HG03280 (cell line): ENCODE measurements around the gene EXOSC2.
A peak's percentile ranks its signal among the peaks of the same experiment; 100 is the strongest.

ENCODE experiments used
- ATAC-seq: cut with Tn5 transposase; IDR thresholded peaks from one replicate; pipeline ENCODE4 v1.9.1; 2021; ENCODE audit warnings: mild to moderate bottlenecking, moderate library complexity; ENCODE audit not compliant: unreplicated experiment

EXOSC2 gene

DNA sequence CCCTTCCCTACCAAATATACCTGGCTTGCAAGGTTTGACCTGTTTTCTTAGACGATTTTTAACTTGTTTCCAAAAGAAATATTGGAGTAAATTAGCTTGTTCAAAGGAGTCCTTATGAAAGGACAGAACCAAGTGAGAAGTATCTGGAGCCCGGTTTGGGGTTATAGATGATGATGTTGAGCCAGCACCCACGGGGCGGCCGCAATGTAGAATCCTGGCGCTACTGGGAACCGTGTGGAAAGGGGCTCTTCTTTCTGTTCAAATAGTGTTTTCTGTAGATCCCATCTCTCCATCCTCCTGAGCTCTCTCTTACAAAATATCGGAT is 517 bp upstream of the EXOSC2 start:
- no peak for ATAC-seq

DNA sequence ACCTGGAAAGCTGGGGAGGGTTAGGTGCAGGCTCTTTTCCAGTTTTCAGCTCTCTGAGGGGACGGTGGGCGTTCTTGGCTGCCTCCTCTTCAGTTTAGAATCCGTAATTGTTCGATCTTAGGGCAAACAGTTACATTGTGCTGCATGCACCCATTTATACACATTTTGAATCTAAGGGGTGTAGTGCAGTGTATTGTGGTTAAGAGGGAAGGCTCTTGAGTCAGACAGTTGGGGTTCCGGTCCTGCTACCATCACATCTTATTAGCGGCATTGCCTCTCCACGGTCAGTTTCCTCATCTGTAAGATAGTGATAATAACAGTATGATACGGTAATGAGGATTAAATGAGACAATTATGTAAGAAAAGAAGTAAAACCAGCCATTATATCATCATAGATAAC is 625 bp downstream of the EXOSC2 start:
- no peak for ATAC-seq

DNA sequence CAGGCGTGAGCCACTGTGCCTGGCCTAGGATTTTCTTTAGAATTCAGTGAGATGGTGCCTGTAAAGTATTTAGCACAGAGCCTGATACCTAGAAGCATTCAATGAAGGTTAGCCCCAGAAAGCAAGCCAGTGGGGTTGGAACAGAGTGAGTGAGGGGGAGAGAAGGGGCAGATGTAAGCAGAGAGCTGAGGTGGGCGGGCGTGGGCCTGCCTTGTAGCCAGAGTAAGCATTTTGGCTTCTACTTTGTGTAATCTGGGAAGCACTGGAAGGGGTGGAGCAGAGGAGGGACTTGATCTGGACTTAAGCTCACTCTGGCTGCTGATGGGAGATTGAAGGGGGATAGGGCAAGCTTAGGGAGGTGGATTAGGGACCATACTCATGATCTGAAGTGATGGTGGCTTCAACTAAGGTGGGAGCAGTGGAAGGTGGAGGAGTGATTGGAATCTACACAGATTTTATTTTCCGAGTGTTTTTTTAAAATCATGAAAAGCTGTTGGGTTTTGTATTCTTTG is 2.6 kb downstream of the EXOSC2 start:
- ATAC-seq: no peak

DNA sequence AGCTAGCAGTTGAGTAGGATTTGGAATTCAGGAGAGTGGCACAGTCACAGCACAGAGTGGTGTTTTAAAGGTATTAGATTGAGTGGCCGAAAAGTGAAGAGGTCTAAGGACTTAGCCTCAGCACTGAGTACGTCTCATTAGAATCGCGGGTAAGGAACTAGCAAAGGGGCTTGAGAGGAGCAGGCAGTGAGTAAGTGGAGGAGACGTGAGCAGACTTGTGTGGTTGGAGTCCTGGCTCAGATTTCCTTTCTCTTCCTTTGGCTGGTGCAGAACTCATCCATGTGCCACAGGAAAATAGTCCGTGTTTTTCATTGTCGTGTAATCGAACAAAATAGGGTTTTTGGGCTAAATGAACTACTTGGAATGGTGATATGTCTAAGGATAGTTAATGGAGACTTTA is 3.4 kb downstream of the EXOSC2 start:
- ATAC-seq: no peak

DNA sequence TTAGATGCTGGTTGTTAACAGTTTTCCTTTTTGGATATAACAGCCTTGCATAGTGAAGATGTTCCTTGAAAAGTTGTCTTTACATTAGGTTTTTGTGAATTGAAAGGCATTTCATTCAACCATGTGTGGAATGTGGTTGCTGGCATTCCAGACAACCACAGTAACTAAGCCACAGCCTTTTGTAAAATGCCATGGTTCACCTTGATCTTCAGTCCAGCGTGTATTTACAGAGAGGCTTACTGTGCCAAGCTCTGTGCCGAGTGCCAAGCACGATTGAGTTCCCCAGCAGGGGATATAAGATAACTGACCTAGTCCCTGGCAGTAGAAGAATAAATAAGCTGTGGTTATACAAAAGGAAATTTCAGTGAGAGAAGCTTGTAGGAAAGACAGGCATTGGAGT is 4.9 kb downstream of the EXOSC2 start:
- ATAC-seq: no peak

DNA sequence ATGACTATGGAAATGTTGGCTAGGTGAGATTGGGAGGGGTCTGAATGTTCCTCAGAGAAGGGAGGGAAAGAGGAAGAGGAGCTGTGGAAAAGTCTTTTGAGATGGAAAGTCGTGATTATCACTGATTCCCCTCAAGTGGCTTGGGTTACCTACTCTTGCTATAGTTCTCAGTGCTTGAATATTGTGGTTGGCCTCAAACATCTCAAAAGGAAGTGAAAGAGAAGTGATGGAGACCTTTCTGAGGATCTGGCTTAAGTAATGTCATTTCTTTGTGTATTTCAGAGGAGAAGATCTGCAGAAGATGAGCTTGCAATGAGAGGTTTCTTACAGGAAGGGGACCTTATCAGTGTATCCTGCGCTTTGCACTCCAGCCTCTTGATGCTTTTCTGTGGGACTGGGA is 5.5 kb downstream of the EXOSC2 start:
- no peak for ATAC-seq

DNA sequence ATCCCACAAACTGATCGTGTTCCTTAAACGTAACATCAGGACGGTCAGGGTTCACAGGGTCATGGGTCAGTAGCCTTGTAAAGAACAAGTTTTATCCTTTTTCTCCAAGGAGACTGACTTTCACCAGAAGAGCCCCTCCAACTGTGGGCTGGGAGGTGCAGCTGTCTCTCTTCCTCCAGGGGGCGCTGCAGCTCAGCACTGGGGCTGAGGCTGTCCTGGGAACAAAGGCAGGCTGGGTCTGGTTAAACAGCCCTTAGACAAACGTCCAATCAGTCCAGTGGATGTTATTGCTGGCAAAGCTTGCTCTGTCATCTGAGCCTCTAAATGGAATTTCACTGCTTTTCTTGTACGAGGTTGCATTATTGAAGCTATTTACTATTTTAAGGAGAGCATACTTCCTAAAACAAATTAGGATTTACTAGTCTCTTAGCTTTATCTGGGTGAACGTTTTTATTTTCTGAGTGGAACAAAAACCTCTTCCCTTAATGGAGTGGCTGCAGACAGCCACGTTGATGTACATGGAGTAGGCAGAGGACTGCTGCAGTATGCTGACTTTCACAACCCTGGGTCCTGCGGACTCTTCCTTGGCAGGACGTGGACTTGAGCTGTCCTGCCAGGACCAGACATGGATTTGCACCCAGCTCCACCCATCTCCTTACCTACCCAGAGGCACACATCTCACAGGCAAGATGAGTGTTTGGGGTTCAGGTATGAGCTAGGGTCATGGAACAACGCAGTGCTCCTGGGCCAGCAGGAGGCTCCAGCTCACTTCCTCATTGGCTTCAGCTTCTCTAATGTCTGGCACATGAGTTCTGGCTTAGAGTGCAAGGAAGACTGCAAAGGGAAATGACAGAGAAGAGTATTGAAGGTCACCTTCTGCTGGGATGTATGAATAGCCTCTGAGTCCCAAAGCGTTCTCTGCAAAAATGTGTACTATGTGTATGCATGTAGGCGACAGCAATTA is 7.8 kb downstream of the EXOSC2 start:
- ATAC-seq: no peak

DNA sequence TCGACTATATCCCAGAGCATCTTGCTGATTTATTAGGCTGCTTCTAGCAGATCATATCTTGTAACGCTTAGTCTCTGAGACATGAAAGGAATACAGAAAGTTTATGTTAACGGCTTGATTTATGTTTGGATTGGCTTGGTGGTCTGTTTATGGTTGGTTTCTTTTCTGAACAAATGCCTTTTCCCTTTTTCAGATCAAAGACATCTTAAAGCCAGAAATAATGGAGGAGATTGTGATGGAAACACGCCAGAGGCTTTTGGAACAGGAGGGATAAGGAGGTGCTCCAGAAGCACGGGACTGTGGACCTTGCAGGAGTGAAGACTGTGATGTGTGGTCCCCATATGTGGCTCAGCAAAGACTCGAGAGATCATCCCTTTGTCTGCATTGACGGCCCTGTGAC is 9.9 kb downstream of the EXOSC2 start:
- no peak for ATAC-seq

DNA sequence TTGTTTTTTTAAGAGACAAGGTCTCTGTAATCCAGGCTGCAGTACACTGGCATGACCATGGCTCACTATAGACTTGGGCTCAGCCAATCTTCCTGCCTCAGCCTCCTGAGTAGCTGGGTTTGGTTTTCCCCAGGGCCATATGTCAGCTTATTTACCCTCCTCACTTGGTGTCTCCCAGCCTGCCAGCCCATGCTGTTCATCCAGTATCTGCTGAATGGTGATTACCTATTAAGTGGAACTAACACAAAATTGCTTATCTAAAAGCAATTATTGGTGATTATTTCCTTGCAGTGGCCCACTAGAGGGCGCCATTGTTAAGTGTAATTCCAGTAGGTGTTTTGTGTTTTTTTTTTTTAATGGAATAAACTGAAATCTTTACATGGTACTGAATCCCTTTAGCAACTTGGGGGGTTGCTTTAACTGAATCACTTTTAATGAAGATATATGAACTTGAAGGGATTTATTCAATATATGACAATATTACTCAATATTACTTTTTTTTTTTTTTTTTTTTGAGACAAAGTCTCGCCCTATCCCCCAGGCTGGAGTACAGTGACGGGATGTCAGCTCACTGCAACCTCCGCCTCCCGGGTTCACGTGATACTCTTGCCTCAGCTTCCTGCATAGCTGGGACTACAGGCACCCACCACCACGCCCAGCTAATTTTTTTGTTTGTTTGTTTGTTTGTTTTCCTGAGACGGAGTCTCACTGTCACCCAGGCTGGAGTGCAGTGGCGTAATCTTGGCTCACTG is 13.8 kb downstream of the EXOSC2 start:
- ATAC-seq: no peak

DNA sequence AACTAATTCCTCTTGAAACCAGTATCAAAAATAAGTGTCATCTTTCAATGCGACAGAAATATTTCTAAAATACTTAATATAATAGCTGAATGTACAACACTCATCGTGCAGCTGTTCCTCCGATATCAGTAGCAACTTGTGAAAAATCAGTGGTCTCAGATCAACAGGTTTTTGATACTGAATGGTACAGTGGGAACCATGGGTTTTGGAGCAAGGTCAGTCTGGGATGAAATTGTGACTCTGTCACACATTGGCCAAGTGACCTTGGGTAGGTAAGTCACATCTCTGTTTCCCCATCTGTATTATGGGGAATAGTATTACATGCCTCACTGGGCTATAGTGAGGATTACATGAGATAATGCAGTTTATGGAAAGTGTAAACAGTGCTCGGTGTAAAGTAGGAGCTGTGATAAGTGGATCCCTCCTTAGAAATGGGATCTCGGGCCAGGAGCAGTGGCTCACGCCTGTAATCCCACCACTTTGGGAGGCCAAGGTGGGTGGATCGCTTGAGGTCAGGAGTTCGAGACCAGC is 17.3 kb downstream of the EXOSC2 start:
- no peak for ATAC-seq

DNA sequence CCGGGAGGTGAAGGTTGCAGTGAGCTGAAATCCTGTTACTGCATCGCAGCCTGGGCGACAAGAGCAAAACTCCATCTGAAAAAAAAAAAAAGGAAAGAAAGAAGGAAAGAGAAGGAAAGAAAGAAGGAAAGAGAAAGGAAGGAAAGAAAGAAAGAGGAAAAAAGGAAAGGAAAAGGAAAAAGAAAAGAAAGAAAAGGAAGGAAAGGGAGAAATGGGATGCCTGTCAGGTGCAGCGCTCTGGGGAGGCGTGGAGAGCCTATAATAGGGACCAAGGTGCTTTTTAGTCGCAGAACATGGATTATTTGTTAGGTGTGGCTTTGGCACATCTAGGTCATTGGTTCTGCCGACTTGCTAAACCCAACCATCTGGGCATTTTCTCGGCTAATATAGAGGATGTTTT is 17.9 kb downstream of the EXOSC2 start:
- ATAC-seq: no peak

DNA sequence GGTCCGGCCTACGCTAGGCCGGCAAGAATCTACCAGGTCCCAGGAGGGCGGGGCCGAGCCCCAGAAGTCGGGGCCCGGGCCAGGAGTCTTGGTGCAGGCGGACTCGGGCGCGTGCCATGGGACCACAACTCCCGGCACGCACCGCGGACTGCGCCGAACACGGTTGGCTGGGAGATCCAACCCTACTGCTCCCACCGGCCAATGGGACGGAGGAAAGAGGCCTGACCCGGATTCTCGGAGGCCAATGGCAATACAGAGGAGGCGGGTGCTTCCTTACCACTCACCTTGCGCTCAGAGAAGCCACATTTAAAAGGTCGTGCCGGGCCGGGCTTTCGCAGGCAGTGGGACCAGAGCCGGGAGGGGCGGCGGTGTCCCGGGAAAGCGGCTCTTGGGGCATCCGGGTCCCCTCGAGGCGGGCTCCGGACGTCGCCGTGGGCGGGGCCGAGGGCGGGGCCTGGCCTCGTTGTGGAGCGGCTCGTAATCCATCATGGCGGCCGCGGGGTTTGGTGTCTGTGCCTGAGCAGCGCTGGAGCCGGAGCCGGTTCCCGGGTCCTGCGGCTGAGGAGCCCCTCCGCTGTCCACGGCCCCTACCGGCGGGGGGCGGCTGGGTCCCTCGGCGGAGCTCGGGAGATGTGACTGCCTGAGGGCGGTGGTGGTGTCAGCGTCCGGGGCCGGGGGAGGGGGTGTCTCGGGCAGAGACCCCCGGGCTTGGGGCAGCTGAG is 19.1 kb downstream of the EXOSC2 start:
- peak; percentile 98 for ATAC-seq

DNA sequence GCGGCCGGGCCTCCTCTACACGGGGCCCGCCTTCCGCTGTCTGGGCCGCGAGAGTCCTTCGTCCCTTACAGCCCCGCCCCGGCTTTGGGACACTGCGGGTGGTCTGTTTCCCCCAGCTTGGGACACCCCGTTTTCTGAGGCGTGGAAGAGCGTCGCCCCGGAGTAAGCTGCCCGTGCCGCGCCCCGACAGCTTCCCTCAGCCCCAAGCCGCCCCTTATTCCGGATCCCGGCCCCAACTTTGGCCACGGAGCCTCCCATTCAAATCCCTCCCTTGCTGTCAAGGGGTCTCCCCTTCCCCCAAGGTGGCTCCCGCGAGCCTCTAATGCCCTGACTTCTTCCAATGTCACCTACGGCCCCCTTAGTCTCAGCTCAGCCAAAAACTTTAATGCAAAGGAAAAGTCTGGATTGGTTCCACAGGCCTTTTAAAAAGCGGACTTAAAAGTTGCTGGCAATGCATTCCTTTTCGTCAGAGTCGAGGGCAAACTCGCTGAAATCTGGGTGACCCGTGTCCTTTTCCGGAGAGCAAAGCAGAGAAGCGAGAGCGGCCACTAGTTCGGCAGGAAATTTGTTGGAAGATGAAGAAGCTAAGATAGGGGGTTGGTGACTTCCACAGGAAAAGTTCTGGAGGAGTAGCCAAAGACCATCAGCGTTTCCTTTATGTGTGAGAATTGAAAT is 19.8 kb downstream of the EXOSC2 start:
- no peak for ATAC-seq

DNA sequence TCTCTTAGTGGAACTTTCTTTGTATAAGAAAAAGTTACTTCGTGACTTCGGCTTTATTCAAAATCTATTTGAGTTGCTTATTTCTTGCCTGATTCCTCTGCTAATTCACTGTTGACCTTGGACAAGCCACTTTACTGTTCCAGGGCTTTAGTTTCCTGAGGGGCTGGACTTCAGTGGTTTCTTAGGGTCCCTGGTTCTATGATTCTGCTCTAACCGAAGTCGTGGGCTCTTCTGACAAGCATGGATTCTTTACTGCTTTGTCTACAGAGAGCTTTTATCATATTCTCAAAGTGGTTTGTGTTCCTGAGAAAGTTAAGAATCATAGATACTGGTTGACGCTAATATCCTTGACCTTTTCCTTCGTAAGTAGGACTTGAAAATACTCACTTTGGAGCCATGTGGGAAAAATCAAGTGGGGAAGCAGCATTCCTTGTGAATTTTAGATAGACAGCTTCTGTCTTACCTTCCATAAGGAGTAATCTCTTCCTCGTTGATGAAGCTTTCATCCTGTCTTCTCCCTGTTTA is 21.1 kb downstream of the EXOSC2 start:
- ATAC-seq: no peak

DNA sequence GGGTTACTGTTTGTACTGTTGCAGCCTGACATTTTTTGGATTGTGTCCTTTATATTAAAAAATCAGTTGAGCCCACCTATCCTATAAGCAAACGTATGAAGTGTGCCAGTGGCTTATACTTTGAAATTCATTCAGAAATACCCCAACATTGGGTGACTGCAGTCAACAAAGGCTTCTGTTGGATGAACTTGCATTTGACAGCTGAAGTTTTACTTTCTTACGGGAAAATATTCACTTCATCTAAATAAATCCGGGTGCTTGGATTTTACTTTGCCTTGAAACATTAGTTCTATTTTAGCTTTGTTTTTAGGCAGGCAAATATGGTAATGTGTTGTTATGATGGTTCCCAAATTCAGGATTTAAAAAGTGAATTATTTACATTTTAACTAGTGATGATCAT is 21.7 kb downstream of the EXOSC2 start:
- ATAC-seq: no peak

DNA sequence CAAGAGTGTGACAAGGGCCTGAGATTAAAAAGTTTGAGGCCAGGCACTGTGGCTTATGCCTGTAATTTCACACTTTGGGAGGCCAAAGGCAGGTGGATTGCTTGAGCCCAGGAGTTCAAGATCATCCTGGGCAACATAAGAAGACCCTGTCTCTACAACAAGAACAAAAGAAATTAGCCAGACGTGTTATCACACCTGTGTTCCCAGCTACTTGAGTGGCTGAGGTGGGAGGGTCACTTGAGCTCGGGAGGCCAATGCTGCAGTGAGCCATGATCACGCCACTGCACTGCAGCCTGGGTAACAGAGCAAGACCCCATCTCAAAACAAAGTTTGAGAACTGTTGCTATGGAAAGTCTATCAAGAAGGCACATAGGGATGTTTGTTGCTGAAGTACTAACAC is 25.0 kb downstream of the EXOSC2 start:
- ATAC-seq: no peak

DNA sequence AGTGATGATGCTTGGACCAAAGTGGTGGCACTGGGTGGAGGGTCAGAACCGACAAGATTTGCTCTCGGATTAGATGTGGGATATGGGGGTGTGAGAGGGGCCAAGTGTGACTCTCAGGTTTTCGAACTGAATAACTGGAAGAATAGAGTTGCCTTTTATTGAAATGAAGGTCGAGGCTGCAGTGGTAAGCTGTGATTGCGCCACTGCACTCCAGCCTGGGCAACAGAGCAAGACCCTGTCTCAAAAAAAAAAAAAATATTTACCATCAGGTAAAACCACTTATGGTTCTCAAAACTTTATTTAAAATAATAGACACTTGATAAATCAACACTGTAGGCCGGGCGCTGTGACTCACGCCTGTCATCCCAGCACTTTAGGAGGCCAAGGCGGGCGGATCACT is 27.2 kb downstream of the EXOSC2 start:
- ATAC-seq: no peak

DNA sequence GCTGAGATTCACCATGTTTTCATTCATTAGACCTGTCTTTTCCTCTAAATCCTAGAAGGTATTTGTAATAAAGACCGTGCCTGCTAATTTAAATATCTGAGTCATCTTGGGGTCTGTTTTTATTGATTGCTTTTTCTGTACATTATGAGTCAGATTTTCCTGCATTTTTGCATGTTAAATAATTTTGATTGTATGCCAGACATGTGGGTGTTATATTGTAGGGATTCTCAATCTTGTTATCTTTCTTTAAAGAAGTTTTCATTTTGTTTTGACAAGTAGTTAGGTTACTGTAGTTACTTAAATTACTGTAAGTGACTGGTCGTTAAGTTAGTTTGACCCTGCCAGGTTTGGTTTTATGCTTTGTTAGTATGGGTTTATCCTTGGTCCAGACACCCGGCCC is 35.1 kb downstream of the EXOSC2 start:
- ATAC-seq: no peak

DNA sequence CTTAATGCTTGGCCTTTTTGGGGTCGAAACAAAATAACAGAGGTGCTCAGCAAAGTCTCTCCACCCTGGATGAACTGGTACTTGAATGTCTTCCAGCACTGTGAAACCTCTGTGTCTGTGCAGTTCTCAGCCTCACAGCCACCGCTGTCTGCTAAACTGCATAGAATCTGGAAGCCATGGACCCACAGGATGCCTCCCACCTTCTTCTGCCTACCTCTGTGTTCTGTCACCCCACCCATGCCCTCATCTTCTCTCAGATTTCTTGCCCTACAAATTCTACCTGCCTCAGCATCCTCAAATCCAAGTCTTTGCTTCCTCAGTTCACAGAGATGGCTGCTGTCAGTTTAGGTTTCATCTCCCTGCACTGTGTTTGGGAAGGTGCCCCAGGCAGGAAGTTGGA is 35.6 kb downstream of the EXOSC2 start:
- ATAC-seq: no peak

DNA sequence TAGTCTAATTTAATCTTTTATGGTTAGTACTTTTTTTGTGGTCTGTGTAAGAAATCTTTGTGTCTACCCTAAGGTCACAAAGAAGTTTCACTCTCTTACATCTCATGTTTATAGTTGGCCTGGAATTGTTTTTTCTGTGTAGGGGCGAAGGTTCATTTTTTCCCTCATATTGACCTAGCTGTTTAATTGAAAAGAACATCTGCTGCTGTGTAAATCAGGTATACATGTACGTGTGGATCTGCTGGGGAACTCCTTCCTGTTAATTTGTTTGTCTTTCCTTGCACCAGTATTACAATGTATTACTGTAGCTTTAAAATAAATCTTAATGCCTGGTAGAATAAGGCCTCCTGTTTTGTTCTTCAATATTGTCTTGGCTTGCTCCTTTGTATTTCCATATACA is 37.8 kb downstream of the EXOSC2 start:
- no peak for ATAC-seq
